ENCODE results near the gene PLA2G4E. TPM values are rescaled to one million over a fixed set of nuclear protein-coding genes. Genes with fewer than 3 reads are reported as not detected.

Gene PLA2G4E
- total RNA-seq, 1 experiment from 2014 or later: not detected

GRCh38 chr15:42001236-42001635 lies 19.6 kb downstream of the PLA2G4E start (continued):
- no peak for TF ChIP-seq REST (IDR thresholded peaks at IDR 0.05; ENCODE audit: low read depth)
- no peak for TF ChIP-seq EZH2phosphoT487 (IDR thresholded peaks at IDR 0.05; ENCODE audit: borderline replicate concordance)
- TF ChIP-seq SIN3A (IDR thresholded peaks at IDR 0.05; ENCODE audit: low read depth): no peak
- no peak for TF ChIP-seq EGR1 (IDR thresholded peaks at IDR 0.05; ENCODE audit: low read depth)
- no peak for TF ChIP-seq CBX3 (IDR thresholded peaks at IDR 0.05; ENCODE audit: low read depth)

GRCh38 chr15:41999290-42000285 lies 21.3 kb downstream of the PLA2G4E start:
- Histone ChIP-seq H3K4me1 (ENCODE audit: control insufficient read depth in 1 of 2, insufficient read depth in 2 of 2, low read length in 2 of 2) (no peaks in the 10 kb centered on the region), H3K9ac (ENCODE audit: low read length) (no peak overlapping the region), H3K79me2 (ENCODE audit: insufficient read depth, low read length) (no peaks in the 10 kb centered on the region), H3K9me3 (ENCODE audit: control insufficient read depth in 1 of 2, insufficient read depth in 1 of 2, low read depth in 1 of 2, low read length in 2 of 2) (no peaks in the 10 kb centered on the region), H4K20me1 (ENCODE audit: insufficient read depth) (no peaks in the 10 kb centered on the region), H3K9me2 (ENCODE audit: insufficient read depth) (no peaks in the 10 kb centered on the region), H3K27ac (ENCODE audit: low read depth, low read length) (no peak overlapping the region), H2AFZ (ENCODE audit: low read depth, low read length, poor library complexity, severe bottlenecking) (no peak overlapping the region), H3K4me3 (replicated peaks in 1 of 2; ENCODE audit: low read depth in 1 of 2, low read length in 2 of 2) (no peak overlapping the region), H3K27me3 (ENCODE audit: insufficient read depth, low read length) (peaks cover 4% of the 10 kb centered on the region; the same call in 1 of the 2 replicates), H3K36me3 (ENCODE audit: control insufficient read depth in 1 of 2, insufficient read depth in 2 of 2, low read length in 2 of 2) (no peaks in the 10 kb centered on the region), H3K4me2 (ENCODE audit: low read length) (no peak overlapping the region)
- no TSS peak for BruUV-seq (replicated peaks)
- ATAC-seq (no peak), DNase-seq (ENCODE audit: low read depth, low spot score) (no peak)
- CTCF ChIA-PET: no interaction called here
- RAD21 ChIA-PET (ENCODE audit: low non-redundant PET in 1 of 2, low total read pairs in 2 of 2, uncharacterized antibody in 2 of 2, unreplicated experiment in 2 of 2): no interaction called here
- POLR2A ChIA-PET: no interaction called here
- intact Hi-C loops (cut with micrococcal nuclease): no loop called here
- TF ChIP-seq SIN3A (IDR thresholded peaks at IDR 0.05; ENCODE audit: low read depth) (no peak), ATF3 (IDR thresholded peaks at IDR 0.05) (no peak), EGR1 (IDR thresholded peaks at IDR 0.05; ENCODE audit: low read depth) (no peak), JUND (IDR thresholded peaks at IDR 0.05) (no peak), SP1 (IDR thresholded peaks at IDR 0.05; ENCODE audit: low read depth) (no peak), ZNF274 (IDR thresholded peaks at IDR 0.05; ENCODE audit: low read depth, low read length) (no peak), CBX3 (IDR thresholded peaks at IDR 0.05; ENCODE audit: low read depth) (no peak), RAD21 (IDR thresholded peaks at IDR 0.05; ENCODE audit: low read depth) (no peak), MAX (IDR thresholded peaks at IDR 0.05) (no peak), YY1 (IDR thresholded peaks at IDR 0.05; ENCODE audit: extremely low read depth, insufficient replicate concordance, low read depth, low read length) (no peak), CTCF (IDR thresholded peaks at IDR 0.05 in 2 of 3, conservative IDR thresholded peaks at IDR 0.05 in 1 of 3; ENCODE audit: borderline replicate concordance in 1 of 3, insufficient read depth in 1 of 3, low read depth in 2 of 3, low read length in 2 of 3) (no peak), EZH2phosphoT487 (IDR thresholded peaks at IDR 0.05; ENCODE audit: borderline replicate concordance) (no peak)

Data from HCT116 (cell line).